Neutrophil (primary cell): ENCODE measurements around the gene CCNH.

Experiments used
- H3K27ac ChIP-seq: fragments of 200-600 bp; sonication (generic); 2 replicates; pipeline ENCODE4 v1.5.1; 2016; ENCODE audit warnings: mild to moderate bottlenecking, moderate library complexity
- H3K27me3 ChIP-seq: fragments of 200-600 bp; sonication (generic); 2 replicates; pipeline ENCODE4 v1.6.0; 2016; ENCODE audit warnings: mild to moderate bottlenecking
- H3K36me3 ChIP-seq: fragments of 200-600 bp; sonication (generic); 2 replicates; pipeline ENCODE4 v1.5.1; 2017
- H3K4me1 ChIP-seq, 2 experiments: fragments of 200-600 bp in 1 of 2; sonication (generic) in 1 of 2; 1 replicate in 1 of 2; 2 replicates in 1 of 2; pipeline versions ENCODE4 v1.5.1 to v1.6.1; 2013 to 2016; ENCODE audit warnings: low read depth in 1 of 2, low read length in 1 of 2, mild to moderate bottlenecking in 1 of 2, moderate library complexity in 1 of 2; ENCODE audit not compliant: control insufficient read depth in 1 of 2, insufficient read depth in 1 of 2
- H3K4me3 ChIP-seq, 2 experiments: fragments of 200-600 bp in 1 of 2; sonication (generic) in 1 of 2; 1 replicate in 1 of 2; 2 replicates in 1 of 2; pipeline ENCODE4 v1.5.1; 2013 to 2016; ENCODE audit warnings: low read depth in 1 of 2, low read length in 1 of 2, mild to moderate bottlenecking in 1 of 2, moderate library complexity in 1 of 2
- H3K9me3 ChIP-seq: fragments of 200-600 bp; sonication (generic); 2 replicates; pipeline ENCODE4 v1.5.1; 2016
- TF ChIP-seq, protein P1 (sequence below): fragments of 200-600 bp; sonication (generic); IDR thresholded peaks from 2 replicates; pipeline ENCODE4 v1.5.1; 2016; ENCODE audit warnings: antibody characterized with exemption

Gene CCNH

DNA sequence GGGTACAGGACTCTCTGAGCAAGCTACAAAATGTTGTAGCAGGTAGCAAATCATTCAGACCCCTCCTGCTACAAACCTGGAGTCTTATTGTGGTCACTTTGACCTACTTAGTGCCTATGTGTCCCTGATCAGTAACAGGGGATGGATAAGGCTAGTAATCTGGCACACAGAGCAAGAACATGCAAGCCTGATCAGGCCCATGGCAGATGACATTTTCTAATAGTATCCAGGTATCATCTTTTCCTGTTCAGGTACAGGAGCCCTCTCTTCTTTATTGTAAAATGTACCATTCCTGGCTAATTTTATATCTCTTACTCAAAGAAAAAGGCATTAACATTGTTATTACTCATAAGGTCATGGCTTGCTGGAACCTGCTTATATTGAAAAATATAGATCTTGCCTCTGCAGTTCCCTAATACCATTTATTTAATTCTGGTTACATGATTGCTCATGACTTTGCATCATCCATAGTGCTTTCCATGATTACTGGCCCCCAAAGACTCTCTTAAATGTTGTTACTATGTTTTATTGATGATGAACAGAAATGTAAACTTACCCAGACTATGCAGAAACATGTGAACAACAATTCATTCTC is 18.2 kb upstream of the CCNH start:
- TF ChIP-seq, protein P1, sequence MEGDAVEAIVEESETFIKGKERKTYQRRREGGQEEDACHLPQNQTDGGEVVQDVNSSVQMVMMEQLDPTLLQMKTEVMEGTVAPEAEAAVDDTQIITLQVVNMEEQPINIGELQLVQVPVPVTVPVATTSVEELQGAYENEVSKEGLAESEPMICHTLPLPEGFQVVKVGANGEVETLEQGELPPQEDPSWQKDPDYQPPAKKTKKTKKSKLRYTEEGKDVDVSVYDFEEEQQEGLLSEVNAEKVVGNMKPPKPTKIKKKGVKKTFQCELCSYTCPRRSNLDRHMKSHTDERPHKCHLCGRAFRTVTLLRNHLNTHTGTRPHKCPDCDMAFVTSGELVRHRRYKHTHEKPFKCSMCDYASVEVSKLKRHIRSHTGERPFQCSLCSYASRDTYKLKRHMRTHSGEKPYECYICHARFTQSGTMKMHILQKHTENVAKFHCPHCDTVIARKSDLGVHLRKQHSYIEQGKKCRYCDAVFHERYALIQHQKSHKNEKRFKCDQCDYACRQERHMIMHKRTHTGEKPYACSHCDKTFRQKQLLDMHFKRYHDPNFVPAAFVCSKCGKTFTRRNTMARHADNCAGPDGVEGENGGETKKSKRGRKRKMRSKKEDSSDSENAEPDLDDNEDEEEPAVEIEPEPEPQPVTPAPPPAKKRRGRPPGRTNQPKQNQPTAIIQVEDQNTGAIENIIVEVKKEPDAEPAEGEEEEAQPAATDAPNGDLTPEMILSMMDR: no peak
- Histone ChIP-seq H3K27ac (no peak overlapping the region), H3K36me3 (no peaks in the 10 kb centered on the region), H3K4me1 (no peaks in the 10 kb centered on the region), H3K27me3 (no peaks in the 10 kb centered on the region), H3K9me3 (no peaks in the 10 kb centered on the region), H3K4me3 (no peak overlapping the region)

DNA sequence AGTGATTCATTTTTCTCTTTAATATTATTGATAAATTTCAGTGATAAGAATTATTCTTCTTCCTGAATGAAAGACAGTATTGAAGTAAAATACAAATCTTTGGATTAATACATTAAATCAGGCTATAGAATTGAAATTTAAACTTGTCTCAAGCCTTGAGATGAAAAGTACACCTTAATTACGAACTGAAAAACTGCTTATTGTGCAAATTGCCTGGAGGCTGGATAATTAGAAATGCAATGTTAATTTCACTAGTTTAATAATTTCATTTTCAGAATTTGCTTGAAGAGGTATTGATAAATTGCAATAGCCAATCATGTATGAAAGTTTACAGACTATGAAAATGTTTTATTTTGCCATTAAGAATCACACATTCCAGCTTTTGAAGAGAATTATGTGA is 11.0 kb upstream of the CCNH start:
- H3K4me1 ChIP-seq: no peaks in the 10 kb centered on the region
- no peaks in the 10 kb centered on the region for H3K36me3 ChIP-seq
- TF ChIP-seq, protein P1: no peak
- H3K27ac ChIP-seq: no peak overlapping the region
- no peak overlapping the region for H3K4me3 ChIP-seq
- H3K9me3 ChIP-seq: no peaks in the 10 kb centered on the region
- H3K27me3 ChIP-seq: no peaks in the 10 kb centered on the region

DNA sequence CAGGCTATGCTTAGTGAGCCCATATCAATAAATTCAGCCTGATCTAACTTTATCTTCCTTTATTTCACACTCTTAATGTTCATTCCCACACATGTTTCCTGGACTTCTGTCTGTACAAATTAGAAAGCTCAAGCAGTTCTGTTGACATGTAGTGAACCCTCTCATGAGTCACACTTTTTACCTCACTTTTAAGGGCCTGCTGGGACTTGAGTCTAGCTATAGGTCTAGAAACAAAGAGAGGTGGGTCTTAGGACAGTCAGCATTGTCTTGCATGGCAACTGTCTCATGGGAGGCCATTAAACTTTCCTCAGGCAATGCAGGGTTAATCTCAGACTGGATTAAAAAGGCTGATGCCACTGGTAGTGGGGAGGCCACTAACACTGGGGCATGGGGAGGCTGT is 8.6 kb upstream of the CCNH start:
- Histone ChIP-seq H3K4me3 (no peak overlapping the region), H3K27me3 (no peaks in the 10 kb centered on the region), H3K36me3 (no peaks in the 10 kb centered on the region), H3K4me1 (no peaks in the 10 kb centered on the region), H3K9me3 (no peaks in the 10 kb centered on the region), H3K27ac (no peak overlapping the region)
- TF ChIP-seq, protein P1: no peak

DNA sequence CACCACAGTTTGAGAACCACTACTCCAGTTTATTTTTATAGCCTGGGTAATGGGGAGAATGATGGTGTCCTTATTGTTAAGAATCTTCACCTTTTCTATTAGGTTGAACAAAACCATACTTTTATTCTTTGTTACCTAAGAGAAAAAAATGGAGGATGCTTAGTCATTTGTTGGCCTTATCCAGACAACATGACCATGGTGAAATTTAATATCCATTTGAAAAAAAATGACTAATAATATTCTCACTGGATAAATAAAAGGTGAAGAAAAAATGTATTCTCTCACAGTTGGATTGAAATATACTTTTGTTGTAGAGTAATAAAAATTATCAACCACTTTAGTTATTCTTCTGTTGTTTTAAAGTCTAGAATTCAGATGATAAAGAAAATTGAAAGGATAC is 5.8 kb upstream of the CCNH start:
- Histone ChIP-seq H3K4me1 (no peaks in the 10 kb centered on the region), H3K4me3 (no peak overlapping the region), H3K27ac (no peak overlapping the region), H3K36me3 (no peaks in the 10 kb centered on the region), H3K27me3 (no peaks in the 10 kb centered on the region), H3K9me3 (no peaks in the 10 kb centered on the region)
- TF ChIP-seq, protein P1: no peak

DNA sequence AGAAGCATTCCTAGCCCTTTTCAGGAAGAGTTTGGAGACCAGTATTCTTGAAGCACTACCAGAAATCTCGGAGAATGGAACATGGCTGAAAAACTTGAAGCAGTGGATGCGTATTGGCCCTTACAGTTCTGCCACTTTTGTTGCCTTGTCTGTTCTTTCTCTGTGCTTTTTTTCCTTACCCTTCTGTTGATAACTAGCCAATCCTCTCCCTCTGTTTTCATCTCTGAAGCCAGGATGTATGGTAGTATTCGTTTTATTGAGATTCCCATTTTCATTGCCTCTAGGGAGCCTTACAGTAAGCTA is 564 bp upstream of the CCNH start:
- TF ChIP-seq, protein P1: no peak
- peak overlapping the region; percentile 84 to 95 for H3K4me3 ChIP-seq
- H3K9me3 ChIP-seq: no peaks in the 10 kb centered on the region
- peaks cover 26% of the 10 kb centered on the region for H3K36me3 ChIP-seq
- peak overlapping the region; percentile 95 for H3K27ac ChIP-seq
- peaks cover 24% of the 10 kb centered on the region in 2 experiments for H3K4me1 ChIP-seq
- H3K27me3 ChIP-seq: no peaks in the 10 kb centered on the region
